Measurements from ENCODE around the gene ZSCAN26.
A peak's percentile ranks its signal among the peaks of the same experiment; 100 is the strongest.

ZSCAN26 gene

DNA sequence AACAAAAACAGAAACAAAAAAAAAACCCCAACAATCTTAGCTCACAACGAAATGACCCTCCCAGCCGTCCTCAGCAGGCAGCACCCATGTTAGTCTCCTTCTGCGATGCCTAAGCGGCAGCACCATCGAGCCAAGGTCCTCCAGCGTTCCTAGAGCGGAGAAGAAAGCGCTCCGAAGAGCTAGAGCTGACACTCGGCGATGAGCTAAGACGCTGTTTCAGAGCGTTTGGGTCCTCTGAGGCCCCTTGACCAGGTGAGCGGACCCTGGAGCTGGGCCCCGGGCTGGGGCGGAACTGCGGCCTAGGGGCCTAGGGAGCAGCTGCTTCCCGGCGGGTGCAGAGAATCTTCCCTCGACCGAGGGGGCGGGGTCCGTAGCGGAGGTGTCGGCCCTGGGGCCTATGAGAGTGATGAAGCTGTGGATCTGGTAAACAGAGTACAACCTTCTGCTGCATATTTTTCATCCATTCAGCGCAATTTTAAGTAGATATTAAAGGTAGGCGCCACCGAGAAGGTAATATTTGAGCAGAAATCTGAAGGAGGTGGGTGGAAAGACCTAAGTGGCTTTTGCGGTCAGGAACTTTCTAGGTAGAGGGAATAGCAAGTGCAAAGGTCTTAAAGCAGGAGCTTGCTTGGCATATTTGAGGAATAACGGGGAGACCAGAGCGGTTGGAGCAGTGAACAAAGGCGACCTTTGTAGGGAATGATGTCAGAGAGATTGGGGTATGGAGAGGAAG is at the start of gene ZSCAN26:
TSS of gene ZSCAN26 (plus strand) at position 182 of the 733 bp plus-strand sequence. CDS start 4,777 bp downstream, outside the sequence.
- peak; percentile 85 for DNase-seq (ENCODE audit: low spot score)

- no peak for DNase-seq (ENCODE audit: low spot score)
Observed at GRCh38 chr6:28217890-28218289, 49.1 kb upstream of the ZSCAN26 start.

- DNase-seq (ENCODE audit: low spot score): peak; percentile 75
Observed at GRCh38 chr6:28218312-28219248, 48.4 kb upstream of the ZSCAN26 start.

DNA sequence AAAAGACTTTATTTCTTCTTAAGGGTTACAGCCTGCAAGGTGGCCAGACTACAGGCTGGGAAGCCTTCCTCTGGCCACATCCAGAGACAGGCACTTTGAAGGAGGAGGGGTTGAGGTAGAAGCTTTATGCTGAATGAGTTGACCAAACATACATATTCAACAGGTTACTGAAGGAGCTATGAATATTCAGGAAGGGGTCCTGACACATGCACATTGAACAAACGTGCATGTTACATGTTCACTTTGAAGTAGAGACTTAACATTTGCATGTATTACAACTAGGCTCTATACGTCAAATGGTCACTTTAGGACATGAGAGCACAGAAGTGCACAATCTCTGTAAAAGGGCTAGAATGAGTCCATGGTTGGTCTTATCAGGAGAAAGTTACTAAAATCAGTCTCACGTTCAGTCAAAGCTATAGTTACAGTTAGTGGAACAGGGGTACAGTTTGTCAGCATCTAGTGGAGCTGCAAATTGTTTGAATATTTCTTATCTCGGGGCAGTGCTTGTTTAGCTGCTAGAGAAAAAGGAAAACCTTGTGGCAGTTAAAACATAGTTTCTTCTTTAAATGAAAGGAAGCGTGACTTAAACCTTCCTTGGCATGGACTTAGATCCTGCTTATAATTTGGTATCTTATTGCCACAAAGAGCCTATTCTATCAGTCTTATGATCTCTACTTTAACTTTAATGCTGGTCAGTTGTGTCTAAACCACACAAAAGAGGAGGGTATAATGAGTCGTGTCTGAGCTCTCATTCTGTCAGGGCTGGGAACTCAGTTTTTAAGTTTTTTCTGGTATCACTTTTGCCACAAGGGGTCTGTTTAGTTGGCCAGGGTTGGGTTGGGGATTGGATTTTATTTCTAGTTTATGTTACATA is 46.4 kb upstream of the ZSCAN26 start:
- DNase-seq (ENCODE audit: low spot score): no peak

GRCh38 chr6:28224131-28225055 is 42.5 kb upstream of the ZSCAN26 start:
- DNase-seq (ENCODE audit: low spot score): no peak

GRCh38 chr6:28225056-28225834 is 41.7 kb upstream of the ZSCAN26 start, which contains the start of gene ZSCAN9:
TSS of gene ZSCAN9 (plus strand) at chr6:28225275. CDS start at chr6:28227085, 1,810 bp downstream.
- DNase-seq (ENCODE audit: low spot score): peak; percentile 90

DNA sequence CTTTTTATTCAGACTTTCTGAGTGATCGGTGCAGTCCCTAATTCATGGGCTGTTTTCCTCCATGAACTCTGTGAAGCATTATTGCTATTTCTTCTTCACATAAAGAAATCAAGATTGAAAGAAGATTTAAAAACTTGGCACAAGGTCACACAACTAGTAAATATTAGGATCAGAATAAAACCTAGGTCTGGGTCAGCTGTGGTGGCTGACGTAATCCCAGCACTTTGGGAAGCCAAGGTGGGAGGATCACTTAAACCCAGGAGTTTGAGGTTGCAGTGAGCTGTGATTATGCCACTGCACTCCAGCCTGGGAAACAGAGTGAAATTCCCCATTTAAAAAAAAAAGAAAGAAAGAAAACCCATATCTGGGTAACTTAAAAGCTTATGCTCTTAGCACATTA is 40.5 kb upstream of the ZSCAN26 start:
- no peak for DNase-seq (ENCODE audit: low spot score)

DNA sequence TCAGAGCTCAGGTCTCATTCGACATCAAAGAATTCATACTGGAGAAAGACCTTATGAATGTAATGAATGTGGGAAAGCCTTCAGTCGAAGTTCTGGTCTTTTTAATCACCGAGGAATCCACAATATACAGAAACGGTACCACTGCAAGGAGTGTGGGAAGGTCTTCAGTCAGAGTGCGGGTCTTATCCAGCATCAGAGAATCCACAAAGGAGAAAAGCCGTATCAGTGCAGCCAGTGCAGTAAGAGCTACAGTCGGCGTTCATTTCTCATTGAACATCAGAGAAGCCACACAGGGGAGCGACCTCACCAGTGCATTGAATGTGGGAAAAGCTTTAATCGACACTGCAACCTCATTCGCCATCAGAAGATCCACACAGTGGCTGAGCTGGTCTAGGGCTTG is 34.2 kb upstream of the ZSCAN26 start:
- no peak for DNase-seq (ENCODE audit: low spot score)

DNA sequence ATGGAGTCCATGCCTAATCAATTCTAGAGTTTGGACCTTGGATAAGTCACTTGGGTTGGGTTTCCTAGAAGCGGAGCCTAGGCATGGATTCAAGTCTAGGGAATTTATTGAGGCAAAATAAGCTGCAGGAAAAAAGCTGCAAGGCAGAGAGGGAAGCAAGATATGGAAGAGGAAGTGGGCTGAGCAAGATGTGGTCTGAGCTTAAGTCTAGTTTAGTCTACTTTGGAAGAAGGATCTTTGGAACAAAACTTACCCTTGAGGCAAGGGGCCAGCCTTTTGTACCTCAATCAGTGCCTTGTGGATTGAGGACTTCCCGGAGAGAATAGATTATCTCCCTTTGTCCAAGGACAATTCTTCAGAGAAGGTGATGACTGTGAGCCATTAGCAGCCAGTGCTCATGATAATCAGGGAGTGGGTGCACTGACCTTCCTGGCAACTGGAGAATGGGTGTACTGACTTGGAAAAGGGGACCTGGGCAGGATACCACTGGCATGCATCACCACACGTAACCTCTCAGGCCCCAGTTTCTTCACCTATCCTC is 31.0 kb upstream of the ZSCAN26 start:
- no peak for DNase-seq (ENCODE audit: low spot score)

- no peak for DNase-seq (ENCODE audit: low spot score)
Observed at GRCh38 chr6:28239636-28240035, 27.3 kb upstream of the ZSCAN26 start.

GRCh38 chr6:28240471-28240870 is 26.5 kb upstream of the ZSCAN26 start:
- DNase-seq (ENCODE audit: low spot score): no peak

DNA sequence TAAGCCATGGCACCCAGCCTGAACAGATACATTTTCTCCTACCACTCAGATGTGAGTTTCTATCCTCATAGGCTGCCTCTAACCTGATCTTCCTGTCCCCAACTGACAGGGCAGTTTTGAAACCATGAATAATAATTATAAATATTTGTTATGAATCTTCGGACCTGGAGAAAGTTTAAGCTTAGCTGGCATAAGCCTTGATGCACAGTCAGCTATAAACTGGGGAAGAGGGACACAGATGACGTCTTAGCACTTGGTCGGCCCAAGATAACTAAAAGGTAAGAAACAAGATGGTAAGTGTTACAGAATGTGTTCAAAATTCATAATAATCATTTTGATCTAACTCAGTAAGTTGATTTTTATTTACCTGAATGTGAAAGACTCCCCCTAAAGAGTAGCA is 23.0 kb upstream of the ZSCAN26 start:
- DNase-seq (ENCODE audit: low spot score): no peak

DNA sequence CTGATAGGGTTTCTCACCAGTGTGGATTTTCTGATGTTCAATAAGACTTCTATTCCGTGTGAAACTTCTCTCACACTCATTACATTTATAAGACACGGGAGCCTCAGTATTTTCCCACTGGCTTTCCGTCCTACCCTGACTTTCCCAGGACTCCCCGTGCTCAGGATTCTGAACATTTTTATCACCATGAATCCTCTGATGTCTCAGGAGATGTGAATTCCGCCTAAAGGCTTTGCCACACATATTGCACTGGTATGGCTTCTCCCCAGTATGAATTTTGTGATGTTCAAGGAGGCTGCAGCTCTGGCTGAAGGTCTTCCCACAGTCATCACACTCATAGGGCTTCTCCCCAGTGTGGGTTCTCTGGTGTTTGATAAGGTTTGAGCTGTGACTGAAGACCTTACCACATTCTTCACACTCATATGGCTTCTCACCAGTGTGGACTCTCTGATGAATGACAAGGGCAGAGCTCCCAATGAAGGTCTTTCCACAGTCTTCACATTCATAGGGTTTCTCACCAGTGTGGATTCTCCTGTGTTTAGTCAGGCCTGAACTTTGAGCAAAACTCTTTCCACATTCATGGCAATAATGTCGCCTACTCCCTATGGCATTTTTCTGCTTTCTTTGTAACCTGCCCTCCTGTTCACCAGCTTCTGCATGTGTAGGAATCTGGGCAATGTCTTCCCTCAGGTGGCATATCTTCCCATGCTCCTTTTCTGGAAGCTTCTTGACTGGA is 21.6 kb upstream of the ZSCAN26 start:
- DNase-seq (ENCODE audit: low spot score): no peak

GRCh38 chr6:28248916-28249315 is 18.0 kb upstream of the ZSCAN26 start:
- no peak for DNase-seq (ENCODE audit: low spot score)

DNA sequence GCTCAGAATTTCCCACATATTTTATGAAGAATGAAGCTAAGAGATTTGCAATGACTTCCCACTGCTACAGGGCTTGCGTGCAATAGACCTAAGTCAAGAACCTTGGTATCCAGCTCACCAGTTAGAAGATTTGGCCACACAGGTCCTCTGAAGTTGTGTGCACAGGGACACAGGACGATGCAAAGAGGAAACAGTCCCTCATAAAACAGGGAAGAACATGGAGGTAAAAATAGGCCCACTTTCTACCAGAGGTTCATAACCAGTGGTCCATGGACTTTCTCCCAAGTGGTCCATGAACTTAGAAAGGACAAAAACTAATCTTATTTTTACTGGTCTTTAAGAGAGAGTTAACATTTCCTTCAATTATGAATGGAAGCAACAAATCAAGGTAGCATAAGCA is 16.2 kb upstream of the ZSCAN26 start:
- DNase-seq (ENCODE audit: low spot score): no peak

- DNase-seq (ENCODE audit: low spot score): no peak
Observed at GRCh38 chr6:28251661-28252008, 15.3 kb upstream of the ZSCAN26 start.

GRCh38 chr6:28252009-28252975 is 14.7 kb upstream of the ZSCAN26 start, which contains the start of gene ZKSCAN4:
TSS of gene ZKSCAN4 (minus strand) at chr6:28252269. CDS start at chr6:28251980, 289 bp downstream.
- peak; percentile 75 for DNase-seq (ENCODE audit: low spot score)

DNA sequence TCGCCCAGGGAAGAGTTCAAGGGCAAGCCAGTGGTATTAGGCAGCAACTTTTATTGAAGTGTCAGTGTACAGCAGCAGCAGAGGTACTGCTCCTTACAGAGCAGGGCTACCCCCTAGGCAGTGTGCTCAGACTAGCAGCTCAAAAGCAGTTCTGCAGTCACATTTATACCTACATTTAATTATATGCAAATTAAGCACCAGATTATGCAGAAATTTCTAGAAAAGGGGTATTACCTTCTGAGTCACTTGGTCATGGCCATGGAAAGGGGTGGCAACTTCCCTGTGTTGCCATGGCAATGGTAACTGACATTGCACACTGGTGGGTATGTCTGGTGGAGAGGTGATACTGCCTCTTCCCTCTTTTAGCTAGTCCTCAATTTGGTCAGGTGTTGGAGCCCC is 12.8 kb upstream of the ZSCAN26 start:
- no peak for DNase-seq (ENCODE audit: low spot score)

Measured in ecto neural progenitor cell (in vitro differentiated cells).